Gastrocnemius medialis (tissue), 4 donors: ENCODE results near the gene ANKS4B. TPM values are rescaled to one million over a fixed set of nuclear protein-coding genes. Genes with fewer than 3 reads are reported as not detected.

Source experiments
- ATAC-seq, 2 donors: fragments of 150-250 bp; one replicate each; pipeline ENCODE4 v1.9.1; 2016
- DNase-seq, 2 donors: peaks; one replicate each; pipeline ENCODE4 v3.0.0-alpha.2; 2019
- H3K27ac ChIP-seq, 4 donors: fragments of 200-600 bp; sonication (generic); 1 replicate in 1 of 4; 2 replicates in 3 of 4; pipeline ENCODE4 v1.5.1; 2016 to 2018; ENCODE audit warnings: mild to moderate bottlenecking in 2 of 4, moderate library complexity in 1 of 4
- H3K27me3 ChIP-seq, 3 donors: fragments of 200-600 bp; sonication (generic) in 2 of 3; 1 replicate in 1 of 3; 2 replicates in 2 of 3; pipeline versions ENCODE4 v1.5.1 to v1.6.0; 2016 to 2019; ENCODE audit warnings: mild to moderate bottlenecking in 1 of 3, moderate library complexity in 1 of 3
- H3K36me3 ChIP-seq, 2 donors: fragments of 200-600 bp; sonication (generic) in 1 of 2; one replicate each; pipeline ENCODE4 v1.5.1; 2017 to 2018
- H3K4me1 ChIP-seq, 2 donors: fragments of 200-600 bp; sonication (generic) in 1 of 2; one replicate each; pipeline ENCODE4 v1.5.1; 2016 to 2017; ENCODE audit warnings: mild to moderate bottlenecking in 2 of 2
- H3K4me3 ChIP-seq, 4 donors: fragments of 200-600 bp; sonication (generic) in 3 of 4; 1 replicate in 1 of 4; 2 replicates in 3 of 4; pipeline ENCODE4 v1.5.1; 2016 to 2019; ENCODE audit warnings: mild to moderate bottlenecking in 2 of 4
- H3K9me3 ChIP-seq, 3 donors: fragments of 200-600 bp; sonication (generic) in 2 of 3; 1 replicate in 1 of 3; 2 replicates in 2 of 3; pipeline ENCODE4 v1.5.1; 2016 to 2019
- POLR2A ChIP-seq, 2 donors: fragments of 450-650 bp; IDR thresholded peaks; one replicate each; pipeline ENCODE4 v1.6.1; 2017; ENCODE audit warnings: antibody characterized with exemption in 2 of 2, mild to moderate bottlenecking in 2 of 2, moderate library complexity in 2 of 2
- in situ Hi-C, 4 donors: fragments of 200-750 bp; cut with MboI; loops; one replicate each; pipeline versions ENCODE4 v1.15.0 to v1.8.0; 2017; ENCODE audit warnings: low sequenced_read_pairs in 4 of 4
- intact Hi-C: fragments of 100-400 bp; cut with DNase I; formaldehyde crosslinking; loops from one replicate; pipeline ENCODE4 v1.15.1; 2023; ENCODE audit warnings: low total_unique reads
- total RNA-seq, 4 donors: library from RNA; depleted of rRNA; stranded (reverse); fragments of >200 nt; gene quantifications; one replicate each; pipeline versions ENCODE4 v1.1.0 to v1.2.3, GENCODE V29; 2016
- TF ChIP-seq, protein P1 (sequence below), 5 experiments: fragments of 450-650 bp in 3 of 5; fragments of 200-600 bp in 2 of 5; sonication (generic) in 2 of 5; IDR thresholded peaks in 4 of 5; conservative IDR thresholded peaks in 1 of 5; 1 replicate in 4 of 5; 2 replicates in 1 of 5; pipeline ENCODE4 v1.5.1; 2016 to 2019; ENCODE audit warnings: antibody characterized with exemption in 5 of 5, mild to moderate bottlenecking in 3 of 5, moderate library complexity in 3 of 5

The ANKS4B gene
- total RNA-seq, 4 donors from 2014 or later, result 0.04 to 0.10 TPM; not detected in 2

GRCh38 chr16:21186326-21186691 lies 47.2 kb upstream of the ANKS4B start:
- H3K4me1 ChIP-seq, result no peaks in the 10 kb centered on the region
- in situ Hi-C loops, result loop anchor here in 2 of 4 donors (5.0 to 25.0 kb wide), 3 partner anchors 101 to 1151 kb away; partner anchors contain the start of gene CRYM (in 1 of the 2)
- H3K4me3 ChIP-seq, result no peak overlapping the region
- no peak overlapping the region for H3K27ac ChIP-seq
- ATAC-seq, result no peak
- H3K9me3 ChIP-seq, result no peaks in the 10 kb centered on the region
- TF ChIP-seq POLR2A (IDR thresholded peaks at IDR 0.05), result no peak
- TF ChIP-seq, protein P1, sequence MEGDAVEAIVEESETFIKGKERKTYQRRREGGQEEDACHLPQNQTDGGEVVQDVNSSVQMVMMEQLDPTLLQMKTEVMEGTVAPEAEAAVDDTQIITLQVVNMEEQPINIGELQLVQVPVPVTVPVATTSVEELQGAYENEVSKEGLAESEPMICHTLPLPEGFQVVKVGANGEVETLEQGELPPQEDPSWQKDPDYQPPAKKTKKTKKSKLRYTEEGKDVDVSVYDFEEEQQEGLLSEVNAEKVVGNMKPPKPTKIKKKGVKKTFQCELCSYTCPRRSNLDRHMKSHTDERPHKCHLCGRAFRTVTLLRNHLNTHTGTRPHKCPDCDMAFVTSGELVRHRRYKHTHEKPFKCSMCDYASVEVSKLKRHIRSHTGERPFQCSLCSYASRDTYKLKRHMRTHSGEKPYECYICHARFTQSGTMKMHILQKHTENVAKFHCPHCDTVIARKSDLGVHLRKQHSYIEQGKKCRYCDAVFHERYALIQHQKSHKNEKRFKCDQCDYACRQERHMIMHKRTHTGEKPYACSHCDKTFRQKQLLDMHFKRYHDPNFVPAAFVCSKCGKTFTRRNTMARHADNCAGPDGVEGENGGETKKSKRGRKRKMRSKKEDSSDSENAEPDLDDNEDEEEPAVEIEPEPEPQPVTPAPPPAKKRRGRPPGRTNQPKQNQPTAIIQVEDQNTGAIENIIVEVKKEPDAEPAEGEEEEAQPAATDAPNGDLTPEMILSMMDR (IDR thresholded peaks at IDR 0.05 in 4 of 5, conservative IDR thresholded peaks at IDR 0.05 in 1 of 5), result no peak
- no peak for DNase-seq
- H3K36me3 ChIP-seq, result peaks cover 0 to 12% of the 10 kb centered on the region in 2 donors
- peaks cover 0 to 2% (median 0%) of the 10 kb centered on the region in 3 donors for H3K27me3 ChIP-seq
- intact Hi-C loops, result loop anchor here (5.0 kb wide), 1 partner anchor 1136 kb away; no protein-coding TSS in a partner anchor

DNA sequence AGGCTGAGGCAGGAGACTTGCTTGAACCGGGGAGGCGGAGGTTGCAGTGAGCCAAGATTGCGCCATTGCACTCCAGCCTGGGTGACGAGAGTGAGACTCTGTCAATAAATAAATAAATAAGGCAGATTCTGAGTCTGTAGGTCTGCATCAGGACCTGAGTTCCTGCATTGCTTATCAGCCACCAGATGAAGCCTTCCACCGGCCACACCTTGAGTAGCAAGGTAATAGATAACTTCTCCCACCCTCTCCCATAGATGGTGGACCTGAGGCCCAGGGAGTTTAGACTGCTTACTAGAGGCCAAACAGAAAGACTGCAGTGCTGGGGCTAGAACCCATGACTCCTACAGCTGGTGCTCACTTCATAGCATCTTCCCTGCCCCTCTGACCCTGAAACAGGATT lies 44.2 kb upstream of the ANKS4B start:
- in situ Hi-C loops, result loop anchor here in 2 of 4 donors (5.0 to 25.0 kb wide), 3 partner anchors 98 to 1148 kb away; partner anchors contain the start of gene CRYM (in 1 of the 2)
- intact Hi-C loops, result loop anchor here (5.0 kb wide), 1 partner anchor 1133 kb away; no protein-coding TSS in a partner anchor
- TF ChIP-seq POLR2A (IDR thresholded peaks at IDR 0.05), result no peak
- TF ChIP-seq, protein P1 (IDR thresholded peaks at IDR 0.05 in 4 of 5, conservative IDR thresholded peaks at IDR 0.05 in 1 of 5), result no peak

DNA sequence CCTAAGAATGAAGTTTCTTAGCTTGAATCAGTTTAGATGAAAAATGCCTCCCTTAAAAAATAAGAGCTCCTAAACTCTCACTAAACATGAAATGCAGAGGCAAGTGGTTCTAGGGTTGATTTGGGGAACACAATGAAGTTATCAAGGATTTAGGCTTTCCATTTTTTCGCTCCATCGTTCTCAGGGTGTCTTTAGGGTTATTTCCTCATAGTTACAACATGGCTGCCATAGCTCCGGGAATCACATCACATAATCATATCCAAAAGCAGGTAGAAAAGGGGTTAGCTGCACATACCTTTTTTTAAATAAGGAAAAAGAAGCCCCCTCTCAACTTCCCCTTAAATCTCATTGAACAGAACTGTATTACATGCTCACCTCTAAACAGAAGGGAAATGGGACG lies 43.5 kb upstream of the ANKS4B start:
- Histone ChIP-seq H3K4me3 (no peak overlapping the region), H3K36me3 (no peaks in the 10 kb centered on the region), H3K4me1 (no peaks in the 10 kb centered on the region), H3K9me3 (no peaks in the 10 kb centered on the region), H3K27me3 (peaks cover 0 to 2% (median 0%) of the 10 kb centered on the region in 3 donors), H3K27ac (no peak overlapping the region)
- intact Hi-C loops (no loop called here), in situ Hi-C loops (loop anchor here in 2 of 4 donors (25.0 kb wide), 2 partner anchors 97 to 1147 kb away; partner anchors contain the start of gene CRYM (in 1 of the 2))
- no peak for ATAC-seq
- DNase-seq, result no peak
- no peak for TF ChIP-seq POLR2A (IDR thresholded peaks at IDR 0.05)
- TF ChIP-seq, protein P1 (IDR thresholded peaks at IDR 0.05 in 4 of 5, conservative IDR thresholded peaks at IDR 0.05 in 1 of 5), result no peak

More for the DNA sequence above, 44.2 kb upstream of the ANKS4B start:
- no peak for DNase-seq
- Histone ChIP-seq H3K4me3 (no peak overlapping the region), H3K9me3 (no peaks in the 10 kb centered on the region), H3K27ac (no peak overlapping the region), H3K27me3 (peaks cover 0 to 2% (median 0%) of the 10 kb centered on the region in 3 donors), H3K36me3 (no peaks in the 10 kb centered on the region), H3K4me1 (no peaks in the 10 kb centered on the region)
- ATAC-seq, result no peak

- no peak for DNase-seq
- Histone ChIP-seq H3K4me1 (no peaks in the 10 kb centered on the region), H3K27me3 (peaks cover 0 to 2% (median 0%) of the 10 kb centered on the region in 3 donors), H3K9me3 (no peaks in the 10 kb centered on the region), H3K4me3 (no peak overlapping the region), H3K36me3 (no peaks in the 10 kb centered on the region), H3K27ac (no peak overlapping the region)
- in situ Hi-C loops (loop anchor here in 2 of 4 donors (25.0 kb wide), 2 partner anchors 97 to 1147 kb away; partner anchors contain the start of gene CRYM (in 1 of the 2)), intact Hi-C loops (no loop called here)
- ATAC-seq, result no peak
- no peak for TF ChIP-seq POLR2A (IDR thresholded peaks at IDR 0.05)
- TF ChIP-seq, protein P1 (IDR thresholded peaks at IDR 0.05 in 4 of 5, conservative IDR thresholded peaks at IDR 0.05 in 1 of 5), result no peak
Measured at GRCh38 chr16:21190599-21190998, 42.9 kb upstream of the ANKS4B start.
